HG02798 (cell line): ENCODE measurements around the gene ATP5F1B.

Source experiments
- ATAC-seq: cut with Tn5 transposase; IDR thresholded peaks from one replicate; pipeline ENCODE4 v1.9.1; 2021; ENCODE audit warnings: mild to moderate bottlenecking; ENCODE audit not compliant: unreplicated experiment, poor library complexity

ATP5F1B gene

DNA sequence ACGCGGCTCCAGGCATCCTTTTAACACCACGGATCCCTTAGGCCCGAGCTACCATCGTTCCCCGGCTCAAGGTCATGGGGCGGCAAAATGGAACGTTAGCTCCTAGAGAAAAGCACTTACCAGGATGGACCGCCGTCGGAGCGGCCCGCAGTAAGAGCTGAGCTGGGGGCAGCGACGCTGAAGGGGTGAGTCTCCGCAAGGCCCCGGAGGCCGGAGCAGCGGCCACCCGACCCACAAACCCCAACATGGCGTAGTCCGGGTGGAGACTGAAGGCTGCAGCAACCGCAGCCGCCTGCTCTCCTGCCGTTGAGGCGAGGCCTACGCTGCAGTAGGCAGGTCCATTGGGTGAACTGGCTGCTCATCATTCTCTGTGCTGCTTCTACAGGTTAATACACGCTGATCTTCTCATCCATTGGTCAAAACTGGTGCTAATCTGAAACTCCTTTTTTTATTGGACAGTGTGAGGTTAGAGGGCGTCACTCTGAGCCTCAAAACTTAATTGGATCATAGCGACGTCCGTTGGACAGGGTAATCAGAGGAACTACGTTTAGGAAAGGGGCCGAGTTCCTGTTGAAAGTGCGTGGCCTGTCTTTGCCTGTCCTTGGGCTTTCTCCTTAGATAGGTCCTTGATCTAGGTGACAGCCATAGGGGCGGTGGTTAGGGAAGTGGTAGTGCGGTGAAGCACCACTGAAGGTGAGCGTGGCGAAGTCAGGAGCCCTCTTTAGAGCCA lies at the start of gene ATP5F1B:
ATP5F1B (minus strand) TSS at position 268 of the 730 bp plus-strand sequence; CDS start at position 247, 21 bp downstream.
- peak; percentile 99 for ATAC-seq

- ATAC-seq = no peak
These were observed 48.4 kb upstream of the ATP5F1B start for GRCh38 chr12:56694161-56694560.

DNA sequence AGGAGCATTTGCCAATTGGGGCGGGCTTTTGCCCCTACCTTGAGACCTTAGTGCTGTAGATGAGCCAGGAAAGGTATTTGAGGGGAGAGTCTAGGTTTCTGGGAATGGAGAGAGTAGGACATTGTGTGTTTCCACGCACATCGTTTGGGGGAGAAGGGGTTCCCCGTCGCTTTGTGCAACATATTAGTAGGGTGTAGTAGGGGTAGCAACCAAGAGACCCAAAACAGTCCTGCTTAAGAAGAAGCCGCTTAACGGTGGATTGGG lies 43.0 kb upstream of the ATP5F1B start:
- no peak for ATAC-seq

- peak; percentile 76 for ATAC-seq
These were observed 42.5 kb upstream of the ATP5F1B start, which contains the start of gene PTGES3 for GRCh38 chr12:56688129-56688845. Gene PTGES3 (minus strand): TSS chr12:56688284. CDS start chr12:56687999, 285 bp downstream.

DNA sequence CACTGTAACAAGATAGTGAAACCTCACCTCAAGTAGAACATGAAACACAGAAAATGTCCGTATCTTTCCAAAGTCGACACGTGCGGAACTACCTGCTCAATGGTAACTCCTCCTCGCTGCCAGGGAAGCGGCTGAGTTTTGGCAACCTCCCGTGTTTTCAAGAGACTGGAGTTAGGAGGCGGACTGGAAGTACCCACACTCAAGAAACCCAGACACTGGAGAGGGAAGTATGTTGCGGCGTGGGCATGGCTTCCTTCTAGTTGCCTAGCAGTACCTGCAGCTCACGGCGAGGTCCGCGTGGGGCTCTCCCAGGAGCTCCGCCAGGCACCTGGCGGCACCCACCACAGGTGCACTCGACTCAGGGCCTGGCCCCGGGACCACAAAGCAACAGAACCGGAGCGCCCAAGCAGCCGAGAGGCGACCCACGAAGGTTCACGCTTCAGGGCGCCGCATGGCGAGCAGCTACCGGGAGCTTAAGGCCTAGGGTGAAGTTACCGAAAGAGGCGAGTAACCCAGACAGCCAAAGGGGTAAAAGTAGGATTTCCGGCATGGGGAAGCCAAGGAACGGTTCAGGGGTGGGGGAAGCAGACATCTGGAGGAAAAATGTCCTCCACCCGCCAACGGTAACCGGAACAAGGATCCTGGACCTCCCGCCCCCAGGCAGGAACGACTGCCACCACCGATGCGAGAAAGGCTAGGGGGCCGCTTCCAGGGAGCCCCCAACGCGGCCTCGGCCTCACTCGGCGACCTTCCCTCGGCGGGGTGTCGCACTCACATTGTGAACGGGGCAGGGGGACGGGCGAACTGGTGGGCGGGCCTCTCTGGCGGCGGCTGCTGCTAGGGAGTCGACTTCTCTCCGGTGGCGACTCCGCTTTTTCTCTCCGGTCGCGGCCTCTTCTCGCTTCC lies 41.7 kb upstream of the ATP5F1B start:
- ATAC-seq = peak; percentile 8

GRCh38 chr12:56684745-56685359 lies 39.1 kb upstream of the ATP5F1B start:
- no peak for ATAC-seq

- ATAC-seq = no peak
These were observed 36.5 kb upstream of the ATP5F1B start for GRCh38 chr12:56682323-56682722.

GRCh38 chr12:56679883-56680575 lies 34.2 kb upstream of the ATP5F1B start:
- ATAC-seq = no peak

GRCh38 chr12:56678852-56679251 lies 33.1 kb upstream of the ATP5F1B start:
- no peak for ATAC-seq

- peak; percentile 69 for ATAC-seq
These were observed 31.9 kb upstream of the ATP5F1B start for GRCh38 chr12:56677680-56678079.

DNA sequence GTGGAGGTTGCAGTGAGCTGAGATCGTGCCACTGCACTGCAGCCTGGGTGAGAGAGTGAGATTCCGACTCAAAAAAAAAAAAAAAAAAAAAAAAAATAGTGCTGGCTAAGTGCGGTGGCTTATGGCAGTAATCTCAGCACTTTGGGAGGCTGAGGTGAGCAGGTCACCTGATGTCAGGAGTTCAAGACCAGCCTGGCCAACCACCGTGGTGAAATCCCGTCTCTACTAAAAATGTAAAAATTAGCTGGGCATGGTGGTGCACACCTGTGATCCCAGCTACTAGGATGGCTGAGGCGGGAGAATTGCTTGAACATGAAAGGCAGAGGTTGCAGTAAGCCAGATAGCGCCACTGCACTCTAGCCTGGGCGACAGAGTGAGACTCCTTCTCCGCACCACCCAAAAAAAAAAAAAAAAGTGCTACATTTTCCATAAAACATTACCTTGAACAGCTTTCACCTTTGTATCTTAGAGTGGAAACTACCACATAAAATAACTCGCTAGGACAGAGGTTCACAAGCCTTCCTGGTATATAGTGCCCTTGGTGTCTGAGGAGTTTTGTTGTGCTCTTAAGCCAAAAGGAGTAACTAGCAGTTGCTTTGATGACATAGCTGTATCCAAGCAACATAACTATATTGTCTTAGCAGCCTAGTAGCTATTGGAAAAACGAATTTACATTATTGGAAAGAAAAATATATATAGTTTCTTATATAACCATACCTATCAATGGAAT lies 31.2 kb upstream of the ATP5F1B start:
- ATAC-seq = no peak

DNA sequence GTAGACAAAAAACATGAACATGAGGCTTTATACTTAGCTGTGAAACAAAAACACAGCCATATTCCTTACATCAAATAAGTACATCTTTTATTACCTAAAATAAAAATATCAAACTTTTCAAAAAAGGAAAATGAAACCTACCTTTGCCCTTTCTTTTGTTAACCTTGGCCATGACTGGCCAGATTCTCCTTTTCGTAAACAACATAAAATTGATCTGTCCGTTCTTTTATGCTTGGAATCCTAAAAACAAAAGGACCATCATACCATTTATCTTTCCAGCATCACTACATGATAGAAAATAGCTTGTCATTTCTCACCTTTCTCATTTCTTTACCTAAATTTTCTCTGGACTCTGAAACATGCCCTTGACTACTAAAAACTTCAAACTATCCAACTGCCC lies 25.8 kb upstream of the ATP5F1B start:
- ATAC-seq = no peak

DNA sequence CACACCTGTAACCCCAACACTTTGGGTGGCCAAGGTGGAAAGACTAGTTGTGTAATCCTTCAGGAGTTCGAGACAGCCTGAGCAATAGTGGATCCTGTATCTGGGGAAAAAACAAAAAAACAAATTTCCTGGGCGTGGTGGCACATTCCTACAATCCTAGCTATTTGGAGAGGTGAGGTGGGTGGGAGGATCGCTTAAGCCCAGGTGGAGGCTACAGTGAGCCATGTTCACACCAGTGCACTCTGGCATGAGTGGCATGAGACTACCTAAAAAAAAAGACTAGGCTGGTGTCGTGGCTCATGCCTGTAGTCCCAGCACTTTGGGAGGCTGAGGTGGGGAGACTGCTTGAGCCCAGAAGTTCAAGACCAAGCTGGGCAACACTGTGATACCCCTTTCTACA lies 25.1 kb upstream of the ATP5F1B start:
- no peak for ATAC-seq

DNA sequence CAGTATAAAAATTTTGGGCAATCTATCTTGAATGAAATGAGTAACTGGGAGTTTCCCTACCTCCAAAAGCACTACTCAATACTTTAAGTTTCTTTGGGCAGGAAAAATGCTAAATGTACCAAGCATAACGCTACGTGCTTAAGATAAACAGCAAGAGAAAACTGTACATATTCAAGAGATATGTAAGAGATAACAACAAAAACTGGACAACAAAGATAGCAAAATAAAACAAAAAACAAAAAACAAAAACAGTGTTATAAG lies 22.3 kb upstream of the ATP5F1B start:
- no peak for ATAC-seq

GRCh38 chr12:56661979-56662638 lies 16.3 kb upstream of the ATP5F1B start:
- ATAC-seq = no peak

DNA sequence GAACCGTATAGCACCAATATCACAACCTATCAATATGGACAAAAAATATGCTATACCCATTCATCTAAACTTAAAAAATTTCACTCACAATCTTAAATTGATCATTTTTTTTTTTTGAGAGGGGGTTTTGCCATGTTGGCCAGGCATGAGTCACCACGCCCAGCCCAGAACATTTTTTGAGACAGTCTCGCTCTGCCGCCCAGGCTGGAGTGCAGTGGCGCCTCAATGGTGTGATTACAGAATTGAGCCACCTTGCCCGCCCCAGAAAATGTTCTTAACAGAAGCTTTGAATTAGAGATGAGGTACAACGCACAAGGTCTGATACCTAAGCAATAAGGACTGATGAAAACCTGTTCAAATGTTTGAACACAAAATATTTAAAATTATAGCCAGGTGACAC lies 15.8 kb upstream of the ATP5F1B start:
- no peak for ATAC-seq

GRCh38 chr12:56658921-56659320 lies 13.1 kb upstream of the ATP5F1B start:
- no peak for ATAC-seq

- peak; percentile 58 for ATAC-seq
These were observed 11.9 kb upstream of the ATP5F1B start for GRCh38 chr12:56657416-56658379.
